Measurements from ENCODE around the gene MUC5B.
"Not testable (repeated sequence)": the region's sequence is repeated elsewhere in the genome, so short reads cannot be mapped to it uniquely, and the experiment has no call there.

Gene MUC5B

GRCh38 chr11:1222491-1223345 lies at the start of gene MUC5B:
Gene MUC5B, plus strand, starts transcription at chr11:1223066. Its CDS starts 58 bp downstream, at chr11:1223124.
- DNase-seq = peak; percentile 58

DNA sequence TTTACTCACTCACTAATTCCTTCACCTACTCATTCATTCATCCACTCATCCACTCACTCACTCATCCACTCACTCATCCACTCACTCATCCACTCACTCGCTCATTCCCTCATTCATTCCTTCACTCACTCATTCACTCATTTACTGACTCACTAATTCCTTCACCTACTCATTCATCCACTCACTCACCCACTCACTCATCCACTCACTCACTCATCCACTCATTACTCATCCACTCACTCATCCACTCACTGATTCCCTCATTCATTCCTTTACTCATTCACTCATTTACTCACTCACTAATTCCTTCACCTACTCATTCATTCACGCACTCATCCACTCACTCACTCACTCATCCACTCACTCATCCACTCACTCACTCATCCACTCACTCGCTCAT lies 49.5 kb upstream of the MUC5B start:
- not testable (repeated sequence) for DNase-seq

DNA sequence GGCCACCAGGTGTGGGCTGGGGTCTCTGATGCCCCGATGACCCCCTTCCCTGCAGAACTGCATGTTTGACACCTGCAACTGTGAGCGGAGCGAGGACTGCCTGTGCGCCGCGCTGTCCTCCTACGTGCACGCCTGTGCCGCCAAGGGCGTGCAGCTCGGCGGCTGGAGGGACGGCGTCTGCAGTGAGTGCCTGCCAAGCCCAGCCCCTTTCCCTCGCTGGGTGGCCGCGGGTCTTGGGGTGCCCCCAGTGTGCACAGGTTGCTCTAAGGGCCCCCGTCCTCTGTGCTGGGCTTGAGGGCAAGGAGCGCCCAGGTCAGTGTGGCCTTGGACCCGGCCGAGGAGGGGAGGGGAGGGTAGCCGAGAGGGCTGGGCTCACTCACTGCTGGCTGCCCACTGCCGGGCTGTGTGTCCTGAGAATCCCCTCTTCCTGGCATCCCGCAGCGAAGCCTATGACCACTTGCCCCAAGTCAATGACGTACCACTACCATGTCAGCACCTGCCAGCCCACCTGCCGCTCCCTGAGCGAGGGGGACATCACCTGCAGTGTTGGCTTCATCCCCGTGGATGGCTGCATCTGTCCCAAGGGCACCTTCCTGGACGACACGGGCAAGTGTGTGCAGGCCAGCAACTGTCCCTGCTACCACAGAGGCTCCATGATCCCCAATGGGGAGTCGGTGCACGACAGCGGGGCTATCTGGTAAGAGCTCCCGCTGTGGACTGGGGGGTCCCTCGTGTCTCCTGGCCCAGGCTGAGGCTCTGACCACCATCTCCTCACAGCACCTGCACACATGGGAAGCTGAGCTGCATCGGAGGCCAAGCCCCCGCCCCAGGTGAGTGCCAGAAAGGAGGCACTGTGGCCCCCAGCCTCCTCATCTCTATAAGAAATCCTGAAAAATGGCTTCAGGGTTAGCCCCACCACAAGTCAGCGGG lies 48.2 kb upstream of the MUC5B start:
- no peak for DNase-seq

DNA sequence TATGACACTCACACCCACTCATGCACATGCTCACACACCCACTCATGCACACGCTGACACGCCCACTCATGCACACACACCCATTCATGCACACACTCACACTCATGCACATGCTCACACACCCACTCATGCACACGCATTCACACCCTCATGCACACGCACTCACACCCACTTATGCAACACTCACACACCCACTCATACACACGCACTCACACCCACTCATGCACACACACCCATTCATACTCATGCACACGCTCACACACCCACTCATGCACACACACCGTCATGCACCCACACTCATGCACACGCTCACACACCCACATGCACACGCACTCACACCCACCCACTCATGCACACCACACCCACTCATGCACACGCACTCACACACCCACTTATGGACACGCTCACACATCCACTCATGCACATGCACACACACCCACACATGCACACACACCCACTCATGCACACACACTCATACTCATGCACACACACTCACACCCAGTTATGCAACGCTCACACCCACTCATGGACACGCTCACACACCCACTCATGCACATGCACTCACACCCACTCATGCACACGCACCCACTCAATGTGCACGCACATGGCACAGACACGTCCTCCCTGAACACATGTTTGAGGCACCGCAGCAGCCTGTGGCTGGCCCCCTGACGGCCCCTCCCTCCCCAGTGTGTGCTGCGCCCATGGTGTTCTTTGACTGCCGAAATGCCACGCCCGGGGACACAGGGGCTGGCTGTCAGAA lies 47.2 kb upstream of the MUC5B start:
- no peak for DNase-seq

DNA sequence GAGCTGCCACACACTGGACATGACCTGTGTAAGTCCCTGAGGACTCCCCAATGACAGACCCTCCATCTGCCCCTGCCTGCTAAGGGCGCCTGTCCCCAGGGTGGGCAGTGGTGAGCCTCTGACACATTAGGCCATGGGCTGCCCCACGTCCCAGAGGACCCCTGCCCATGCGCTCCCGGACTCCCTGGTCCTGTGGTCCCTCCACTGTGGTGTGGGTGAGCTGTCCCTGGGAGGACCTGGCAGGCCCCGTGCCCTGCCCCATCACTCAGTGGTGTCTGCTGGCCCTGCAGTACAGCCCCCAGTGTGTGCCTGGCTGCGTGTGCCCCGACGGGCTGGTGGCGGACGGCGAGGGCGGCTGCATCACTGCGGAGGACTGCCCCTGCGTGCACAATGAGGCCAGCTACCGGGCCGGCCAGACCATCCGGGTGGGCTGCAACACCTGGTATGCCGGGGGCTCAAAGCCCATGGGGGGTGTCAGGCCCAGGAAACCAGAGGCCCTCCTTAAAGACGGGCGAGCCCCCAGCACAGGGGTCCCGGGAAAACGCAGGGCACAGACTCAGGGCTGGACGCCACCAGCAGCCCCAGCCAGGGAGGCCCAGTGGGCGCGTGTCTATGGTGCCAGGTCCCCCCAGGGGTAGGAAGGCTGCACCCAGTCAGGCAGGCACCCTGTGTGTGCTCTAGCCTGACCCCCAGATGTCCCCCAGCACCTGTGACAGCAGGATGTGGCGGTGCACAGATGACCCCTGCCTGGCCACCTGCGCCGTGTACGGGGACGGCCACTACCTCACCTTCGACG lies 46.4 kb upstream of the MUC5B start:
- no peak for DNase-seq

DNA sequence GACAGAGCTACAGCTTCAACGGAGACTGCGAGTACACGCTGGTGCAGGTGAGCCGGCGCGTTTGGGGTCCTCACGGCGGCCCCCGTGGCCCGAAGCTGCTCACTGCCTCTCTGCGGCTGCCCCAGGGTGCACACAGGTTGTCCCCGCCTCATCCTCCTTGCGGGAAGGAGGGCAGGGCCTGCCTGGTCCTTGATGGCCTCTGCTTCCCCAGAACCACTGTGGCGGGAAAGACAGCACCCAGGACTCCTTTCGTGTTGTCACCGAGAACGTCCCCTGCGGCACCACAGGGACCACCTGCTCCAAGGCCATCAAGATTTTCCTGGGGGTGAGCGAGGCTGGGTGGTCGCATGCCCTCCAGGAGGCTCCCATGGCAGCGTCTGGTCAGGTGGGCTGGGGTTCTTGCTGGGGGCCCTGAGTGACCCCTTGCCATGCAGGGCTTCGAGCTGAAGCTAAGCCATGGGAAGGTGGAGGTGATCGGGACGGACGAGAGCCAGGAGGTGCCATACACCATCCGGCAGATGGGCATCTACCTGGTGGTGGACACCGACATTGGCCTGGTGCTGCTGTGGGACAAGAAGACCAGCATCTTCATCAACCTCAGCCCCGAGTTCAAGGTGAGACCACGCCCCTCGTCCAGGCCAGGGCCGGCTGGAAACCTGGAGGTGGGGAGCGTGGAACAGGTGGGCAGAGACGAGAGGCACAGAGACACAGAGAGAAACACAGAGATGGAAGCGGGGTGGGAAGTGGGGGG lies 45.7 kb upstream of the MUC5B start:
- no peak for DNase-seq

DNA sequence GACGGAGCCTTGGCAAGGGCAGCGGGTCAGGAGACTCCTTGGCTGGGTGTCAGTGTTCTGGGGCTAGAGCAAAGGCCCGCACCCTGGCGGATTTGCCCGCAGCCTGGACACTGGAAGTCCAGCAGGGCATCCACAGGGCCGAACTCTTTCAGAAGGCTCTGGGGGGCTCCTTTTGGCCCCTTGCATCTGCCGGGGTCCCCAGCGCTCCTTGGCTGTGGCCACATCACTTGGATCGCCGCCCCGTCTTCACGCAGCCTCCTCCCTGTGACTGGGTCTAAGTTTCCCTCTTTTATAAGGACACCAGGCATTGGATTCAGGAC lies 45.1 kb upstream of the MUC5B start:
- no peak for DNase-seq

- DNase-seq = no peak
These were observed 44.5 kb upstream of the MUC5B start for GRCh38 chr11:1178201-1178885.

- DNase-seq = no peak
These were observed 44.0 kb upstream of the MUC5B start for GRCh38 chr11:1178906-1179305.

- DNase-seq = no peak
These were observed 43.2 kb upstream of the MUC5B start for GRCh38 chr11:1179641-1180040.

- DNase-seq = no peak
These were observed 42.7 kb upstream of the MUC5B start for GRCh38 chr11:1180171-1180570.

DNA sequence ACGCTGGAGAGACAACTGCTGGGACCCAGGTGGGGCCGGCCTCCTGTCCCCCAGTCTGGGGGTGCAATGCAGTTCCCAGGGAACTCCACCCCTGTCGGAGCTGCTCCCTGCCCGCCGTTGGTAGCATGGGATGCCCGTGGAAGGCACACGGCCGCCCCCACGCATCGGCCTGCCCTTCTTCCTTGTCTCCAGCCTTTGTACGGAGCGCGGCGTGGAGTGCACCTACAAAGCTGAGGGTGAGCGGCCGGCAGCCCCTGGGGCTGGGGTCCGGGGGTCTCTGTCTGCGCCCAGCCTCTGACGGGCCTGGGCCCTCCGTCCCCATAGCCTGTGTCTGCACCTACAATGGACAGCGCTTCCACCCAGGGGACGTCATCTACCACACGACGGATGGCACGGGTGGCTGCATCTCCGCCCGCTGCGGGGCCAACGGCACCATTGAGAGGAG lies 41.9 kb upstream of the MUC5B start:
- DNase-seq = no peak

- no peak for DNase-seq
These were observed 41.4 kb upstream of the MUC5B start for GRCh38 chr11:1181420-1181819.

DNA sequence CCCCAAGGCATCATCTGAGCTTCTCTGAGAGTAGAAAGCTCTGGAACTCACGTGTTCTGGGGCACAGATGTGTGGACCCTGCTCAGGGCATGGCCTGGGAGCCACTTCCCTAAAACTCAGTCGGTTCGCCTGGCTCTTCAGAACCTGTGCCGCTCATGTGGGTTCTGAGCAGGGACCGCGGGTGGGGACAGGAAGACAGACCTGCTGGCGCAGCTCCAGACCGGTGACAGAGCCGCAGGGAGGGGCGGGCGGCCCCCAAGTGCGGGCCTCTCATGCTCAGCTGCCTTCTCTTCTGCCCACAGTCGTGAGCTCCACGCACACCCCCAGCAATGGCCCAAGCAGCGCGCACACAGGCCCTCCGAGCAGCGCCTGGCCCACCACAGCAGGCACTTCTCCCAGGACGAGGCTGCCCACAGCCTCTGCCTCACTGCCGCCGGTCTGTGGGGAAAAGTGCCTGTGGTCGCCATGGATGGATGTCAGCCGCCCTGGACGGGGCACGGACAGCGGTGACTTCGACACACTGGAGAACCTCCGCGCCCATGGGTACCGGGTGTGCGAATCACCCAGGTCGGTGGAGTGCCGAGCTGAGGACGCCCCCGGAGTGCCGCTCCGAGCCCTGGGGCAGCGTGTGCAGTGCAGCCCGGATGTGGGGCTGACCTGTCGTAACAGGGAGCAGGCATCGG lies 40.9 kb upstream of the MUC5B start:
- DNase-seq = no peak

GRCh38 chr11:1184139-1184538 lies 38.7 kb upstream of the MUC5B start:
- not testable (repeated sequence) for DNase-seq

DNA sequence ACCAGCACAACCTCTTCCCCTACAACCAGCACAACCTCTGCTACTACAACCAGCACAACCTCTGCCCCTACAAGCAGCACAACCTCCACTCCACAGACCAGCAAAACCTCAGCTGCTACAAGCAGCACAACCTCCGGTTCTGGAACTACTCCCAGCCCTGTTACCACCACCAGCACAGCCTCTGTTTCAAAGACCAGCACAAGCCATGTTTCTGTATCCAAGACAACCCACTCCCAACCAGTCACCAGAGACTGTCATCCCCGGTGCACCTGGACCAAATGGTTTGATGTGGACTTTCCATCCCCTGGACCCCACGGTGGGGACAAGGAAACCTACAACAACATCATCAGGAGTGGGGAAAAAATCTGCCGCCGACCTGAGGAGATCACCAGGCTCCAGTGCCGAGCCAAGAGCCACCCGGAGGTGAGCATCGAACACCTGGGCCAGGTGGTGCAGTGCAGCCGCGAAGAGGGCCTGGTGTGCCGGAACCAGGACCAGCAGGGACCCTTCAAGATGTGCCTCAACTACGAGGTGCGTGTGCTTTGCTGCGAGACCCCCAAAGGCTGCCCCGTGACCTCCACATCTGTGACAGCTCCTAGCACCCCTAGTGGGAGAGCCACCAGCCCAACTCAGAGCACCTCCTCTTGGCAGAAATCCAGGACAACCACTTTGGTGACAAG lies 34.3 kb upstream of the MUC5B start:
- DNase-seq = not testable (repeated sequence)

- DNase-seq = peak; percentile 14
These were observed 33.0 kb upstream of the MUC5B start for GRCh38 chr11:1189816-1190215.

DNA sequence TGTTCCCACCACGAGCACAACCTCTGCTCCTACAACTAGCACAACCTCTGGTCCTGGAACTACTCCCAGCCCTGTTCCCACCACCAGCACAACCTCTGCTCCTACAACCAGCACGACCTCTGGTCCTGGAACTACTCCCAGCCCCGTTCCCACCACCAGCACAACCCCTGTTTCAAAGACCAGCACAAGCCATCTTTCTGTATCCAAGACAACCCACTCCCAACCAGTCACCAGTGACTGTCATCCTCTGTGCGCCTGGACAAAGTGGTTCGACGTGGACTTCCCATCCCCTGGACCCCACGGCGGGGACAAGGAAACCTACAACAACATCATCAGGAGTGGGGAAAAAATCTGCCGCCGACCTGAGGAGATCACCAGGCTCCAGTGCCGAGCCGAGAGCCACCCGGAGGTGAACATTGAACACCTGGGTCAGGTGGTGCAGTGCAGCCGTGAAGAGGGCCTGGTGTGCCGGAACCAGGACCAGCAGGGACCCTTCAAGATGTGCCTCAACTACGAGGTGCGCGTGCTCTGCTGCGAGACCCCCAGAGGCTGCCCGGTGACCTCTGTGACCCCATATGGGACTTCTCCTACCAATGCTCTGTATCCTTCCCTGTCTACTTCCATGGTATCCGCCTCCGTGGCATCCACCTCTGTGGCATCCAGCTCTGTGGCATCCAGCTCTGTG lies 30.9 kb upstream of the MUC5B start:
- DNase-seq = peak; percentile 44

- DNase-seq = peak; percentile 41
These were observed 30.0 kb upstream of the MUC5B start for GRCh38 chr11:1192741-1193325.

Measured in activated effector memory CD4-positive, alpha-beta T cell treated with anti-CD3 and anti-CD28 coated beads, Interleukin-2, amount 50 U/mL, for 16 hours (primary cell).